ENCODE measurements around the gene LRRC61.

Gene LRRC61

DNA sequence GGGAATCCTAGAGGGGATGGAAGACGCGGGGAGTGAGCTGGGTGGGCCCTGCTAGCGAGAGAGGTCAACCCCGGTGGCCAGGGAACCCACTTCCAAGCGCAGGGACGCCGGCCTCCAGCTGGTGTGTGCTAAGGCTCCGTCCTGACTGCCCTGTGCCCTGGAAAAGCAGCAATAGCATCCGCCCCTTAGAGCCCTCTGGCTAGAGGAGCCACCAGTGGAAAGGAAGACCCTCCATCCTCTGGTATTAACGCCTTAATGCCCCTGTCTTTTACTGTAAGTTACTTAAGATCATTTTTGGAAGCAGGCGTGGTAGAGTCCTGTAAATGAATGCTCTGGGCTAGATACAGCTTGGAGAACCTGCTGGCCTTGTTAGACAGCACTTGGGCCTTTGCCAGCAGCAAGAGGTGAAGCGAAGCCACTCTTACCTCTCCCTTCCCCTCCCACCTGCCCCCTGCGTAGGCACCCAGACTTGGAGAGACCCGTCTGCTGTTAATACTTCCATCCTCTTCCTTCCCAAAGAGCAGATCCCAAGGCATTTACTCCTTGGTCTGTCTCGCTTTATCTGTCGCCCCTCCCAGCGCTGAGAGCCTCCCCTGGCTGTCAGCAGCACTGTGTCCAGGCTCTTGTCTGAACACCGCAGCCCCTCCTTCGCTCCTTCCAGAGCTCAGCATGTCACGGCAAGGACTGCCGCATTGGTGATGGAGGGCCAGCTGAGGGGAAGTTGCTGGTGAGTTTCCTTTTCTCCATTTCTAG is 50.1 kb downstream of the LRRC61 start:
- H3K4me1 ChIP-seq, result peaks cover 0 to 50% (median 20%) of the 10 kb centered on the region in 4 donors
- no peak overlapping the region for H3K27ac ChIP-seq
- TF ChIP-seq, protein P1, sequence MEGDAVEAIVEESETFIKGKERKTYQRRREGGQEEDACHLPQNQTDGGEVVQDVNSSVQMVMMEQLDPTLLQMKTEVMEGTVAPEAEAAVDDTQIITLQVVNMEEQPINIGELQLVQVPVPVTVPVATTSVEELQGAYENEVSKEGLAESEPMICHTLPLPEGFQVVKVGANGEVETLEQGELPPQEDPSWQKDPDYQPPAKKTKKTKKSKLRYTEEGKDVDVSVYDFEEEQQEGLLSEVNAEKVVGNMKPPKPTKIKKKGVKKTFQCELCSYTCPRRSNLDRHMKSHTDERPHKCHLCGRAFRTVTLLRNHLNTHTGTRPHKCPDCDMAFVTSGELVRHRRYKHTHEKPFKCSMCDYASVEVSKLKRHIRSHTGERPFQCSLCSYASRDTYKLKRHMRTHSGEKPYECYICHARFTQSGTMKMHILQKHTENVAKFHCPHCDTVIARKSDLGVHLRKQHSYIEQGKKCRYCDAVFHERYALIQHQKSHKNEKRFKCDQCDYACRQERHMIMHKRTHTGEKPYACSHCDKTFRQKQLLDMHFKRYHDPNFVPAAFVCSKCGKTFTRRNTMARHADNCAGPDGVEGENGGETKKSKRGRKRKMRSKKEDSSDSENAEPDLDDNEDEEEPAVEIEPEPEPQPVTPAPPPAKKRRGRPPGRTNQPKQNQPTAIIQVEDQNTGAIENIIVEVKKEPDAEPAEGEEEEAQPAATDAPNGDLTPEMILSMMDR (IDR thresholded peaks at IDR 0.05), result no peak
- peaks cover 24 to 46% (median 34%) of the 10 kb centered on the region in 3 donors for H3K36me3 ChIP-seq
- no peaks in the 10 kb centered on the region for H3K27me3 ChIP-seq
- no peak overlapping the region for H3K4me3 ChIP-seq
- no peak for DNase-seq
- intact Hi-C loops (cut with DNase I; ENCODE audit: low total_unique reads), result no loop called here
- H3K9me3 ChIP-seq, result no peaks in the 10 kb centered on the region

DNA sequence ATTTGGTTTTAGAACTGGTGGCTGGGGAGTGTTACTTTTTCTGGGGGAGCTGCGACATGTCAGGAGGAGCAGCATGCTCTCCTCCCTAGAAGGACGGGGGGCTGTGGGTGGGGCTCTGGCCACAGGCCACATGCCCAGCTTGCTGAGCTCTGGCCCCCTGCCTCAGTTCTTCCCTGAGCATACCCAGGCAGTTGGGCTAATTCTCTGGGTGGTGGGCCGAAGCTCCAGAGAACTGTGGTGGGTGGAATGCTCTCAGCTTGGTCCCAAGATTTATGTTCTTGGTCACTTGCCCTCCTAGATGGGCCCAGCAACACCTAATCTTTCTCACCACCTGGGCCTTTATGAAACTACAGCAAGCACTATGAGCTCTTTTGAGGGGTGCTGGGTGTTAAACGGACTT is 50.9 kb downstream of the LRRC61 start:
- H3K9me3 ChIP-seq, result no peaks in the 10 kb centered on the region
- peaks cover 24 to 46% (median 34%) of the 10 kb centered on the region in 3 donors for H3K36me3 ChIP-seq
- no peak overlapping the region for H3K27ac ChIP-seq
- DNase-seq, result no peak
- TF ChIP-seq, protein P1 (IDR thresholded peaks at IDR 0.05), result no peak
- no peak overlapping the region for H3K4me3 ChIP-seq
- intact Hi-C loops (cut with DNase I; ENCODE audit: low total_unique reads), result no loop called here
- peaks cover 0 to 52% (median 23%) of the 10 kb centered on the region in 4 donors for H3K4me1 ChIP-seq
- H3K27me3 ChIP-seq, result no peaks in the 10 kb centered on the region

DNA sequence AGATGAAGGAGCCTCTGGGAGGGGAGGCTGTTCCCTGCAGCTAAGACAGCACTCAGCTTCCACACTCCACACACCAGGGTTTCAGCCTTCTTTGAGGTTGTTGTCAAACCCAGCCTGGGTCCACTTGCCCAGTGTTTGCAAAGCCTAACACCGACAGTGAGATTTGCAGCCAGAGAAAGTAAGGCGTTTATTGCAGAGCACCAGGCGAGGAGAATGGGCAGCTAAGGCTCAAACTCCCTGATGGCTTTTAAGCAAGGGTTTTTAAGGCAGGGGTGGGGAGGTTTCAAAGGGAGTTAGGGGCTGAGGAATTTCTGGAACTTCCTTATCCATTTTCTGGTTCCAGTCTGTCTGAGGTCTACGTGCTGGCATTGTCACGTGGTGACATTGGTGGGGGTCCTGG is 51.3 kb downstream of the LRRC61 start:
- no peak overlapping the region for H3K4me3 ChIP-seq
- H3K27ac ChIP-seq, result no peak overlapping the region
- H3K36me3 ChIP-seq, result peaks cover 24 to 46% (median 34%) of the 10 kb centered on the region in 3 donors
- intact Hi-C loops (cut with DNase I; ENCODE audit: low total_unique reads), result no loop called here
- no peaks in the 10 kb centered on the region for H3K9me3 ChIP-seq
- DNase-seq, result no peak
- H3K4me1 ChIP-seq, result peaks cover 0 to 49% (median 22%) of the 10 kb centered on the region in 4 donors
- TF ChIP-seq, protein P1 (IDR thresholded peaks at IDR 0.05), result no peak
- H3K27me3 ChIP-seq, result no peaks in the 10 kb centered on the region

DNA sequence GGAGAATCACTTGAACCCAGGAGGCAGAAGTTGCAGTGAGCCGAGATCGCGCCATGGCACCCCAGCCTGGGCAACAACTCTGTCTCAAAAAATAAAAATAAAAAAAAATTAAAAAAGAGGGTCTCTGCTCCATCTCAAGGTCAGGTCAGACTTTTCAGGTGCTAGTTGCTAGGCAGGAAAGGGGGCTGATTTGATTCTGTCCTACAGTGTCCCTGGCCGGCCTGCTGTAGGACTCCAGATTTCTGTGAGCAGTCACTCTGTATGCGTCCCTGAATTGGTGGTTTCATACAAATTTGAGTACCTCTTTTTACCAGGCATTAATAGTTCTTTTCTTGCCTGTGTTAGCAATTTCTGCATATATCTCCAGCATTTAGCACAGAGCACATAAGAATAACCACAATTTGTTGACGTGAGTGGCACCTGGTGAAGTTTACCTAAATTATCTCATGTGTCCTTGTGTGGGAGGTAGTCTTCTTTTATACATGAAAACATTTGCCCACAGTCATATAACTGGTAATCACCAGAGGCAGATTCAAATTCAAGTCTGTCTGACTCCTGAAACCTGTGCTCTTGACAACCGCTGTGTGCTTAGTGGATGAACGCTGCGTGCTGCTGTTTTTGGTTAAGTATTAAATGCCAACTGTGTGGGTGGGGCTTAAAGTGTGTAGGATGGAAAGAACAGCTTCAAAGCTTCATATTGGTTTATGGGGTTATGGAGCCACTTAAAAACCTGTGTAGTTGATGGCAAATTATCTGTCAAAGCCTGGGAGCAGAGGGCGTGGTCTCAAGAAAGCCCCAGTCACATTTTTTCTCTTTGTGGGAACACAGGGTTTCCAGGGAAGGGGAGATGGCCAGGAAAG is 52.7 kb downstream of the LRRC61 start:
- Histone ChIP-seq H3K27me3 (no peaks in the 10 kb centered on the region), H3K27ac (no peak overlapping the region), H3K4me1 (peaks cover 0 to 47% (median 14%) of the 10 kb centered on the region in 4 donors), H3K36me3 (peaks cover 24 to 39% (median 34%) of the 10 kb centered on the region in 3 donors), H3K9me3 (no peaks in the 10 kb centered on the region), H3K4me3 (no peak overlapping the region)
- intact Hi-C loops (cut with DNase I; ENCODE audit: low total_unique reads), result no loop called here
- DNase-seq, result no peak
- TF ChIP-seq, protein P1 (IDR thresholded peaks at IDR 0.05), result no peak

DNA sequence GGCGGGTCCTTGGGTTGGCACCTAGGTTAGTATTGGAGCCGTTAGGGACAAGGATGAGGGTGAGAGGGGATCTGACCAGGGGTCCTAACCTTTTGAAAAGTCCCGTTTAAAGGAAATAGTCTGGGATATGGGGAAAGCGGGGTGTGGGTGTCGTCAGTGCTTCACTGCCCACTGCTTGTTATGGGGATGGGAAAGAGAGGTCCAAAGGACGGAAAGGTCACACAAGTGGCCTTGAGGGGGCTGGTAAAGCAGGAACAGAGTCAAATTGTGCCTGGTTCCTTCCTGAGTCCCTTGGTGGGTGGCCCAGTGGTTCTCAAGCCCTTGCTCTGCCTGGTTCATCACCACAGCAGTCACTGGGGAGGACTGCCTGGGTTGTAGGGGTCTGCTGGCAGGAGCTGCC is 53.4 kb downstream of the LRRC61 start:
- TF ChIP-seq, protein P1 (IDR thresholded peaks at IDR 0.05), result no peak
- H3K27ac ChIP-seq, result no peak overlapping the region
- intact Hi-C loops (cut with DNase I; ENCODE audit: low total_unique reads), result no loop called here

More for the DNA sequence above, 53.4 kb downstream of the LRRC61 start:
- no peak overlapping the region for H3K4me3 ChIP-seq
- H3K36me3 ChIP-seq, result peaks cover 24 to 32% (median 30%) of the 10 kb centered on the region in 3 donors
- H3K9me3 ChIP-seq, result no peaks in the 10 kb centered on the region
- peaks cover 0 to 41% (median 14%) of the 10 kb centered on the region in 4 donors for H3K4me1 ChIP-seq
- DNase-seq, result no peak
- no peaks in the 10 kb centered on the region for H3K27me3 ChIP-seq

Data from tibial artery (tissue), 4 donors.